ENCODE data around the gene AUTS2.

The AUTS2 gene

GRCh38 chr7:70600993-70601392 lies 1002.7 kb downstream of the AUTS2 start:
- H3K9ac ChIP-seq (ENCODE audit: low read length) = no peak overlapping the region
- H3K79me2 ChIP-seq (ENCODE audit: insufficient read depth, low read length) = no peaks in the 10 kb centered on the region
- H3K4me1 ChIP-seq (ENCODE audit: insufficient read depth, low read length, severe bottlenecking) = peaks cover 7% of the 10 kb centered on the region
- no peaks in the 10 kb centered on the region for H3F3A ChIP-seq (ENCODE audit: insufficient read depth, low read length)
- H3K36me3 ChIP-seq (ENCODE audit: insufficient read depth, low read length) = peaks cover 39% of the 10 kb centered on the region; the same call in 1 of the 2 replicates
- H4K20me1 ChIP-seq (ENCODE audit: insufficient read depth, low read length) = no peaks in the 10 kb centered on the region
- no peak overlapping the region for H2AFZ ChIP-seq (ENCODE audit: low read length)
- H3K9me2 ChIP-seq (ENCODE audit: low read depth, low read length) = no peaks in the 10 kb centered on the region
- H3K27me3 ChIP-seq (ENCODE audit: insufficient read depth, low read length) = no peaks in the 10 kb centered on the region
- H3K4me2 ChIP-seq (ENCODE audit: low read length) = no peak overlapping the region
- H3K4me3 ChIP-seq (ENCODE audit: low read depth, low read length, poor library complexity, severe bottlenecking) = no peak overlapping the region
- peaks cover 9% of the 10 kb centered on the region; the same call in 1 of the 2 replicates for H3K9me3 ChIP-seq (ENCODE audit: low read length)
- no peak overlapping the region for H3K27ac ChIP-seq (ENCODE audit: low read depth, low read length, poor library complexity, severe bottlenecking)
- TF ChIP-seq, protein P1, sequence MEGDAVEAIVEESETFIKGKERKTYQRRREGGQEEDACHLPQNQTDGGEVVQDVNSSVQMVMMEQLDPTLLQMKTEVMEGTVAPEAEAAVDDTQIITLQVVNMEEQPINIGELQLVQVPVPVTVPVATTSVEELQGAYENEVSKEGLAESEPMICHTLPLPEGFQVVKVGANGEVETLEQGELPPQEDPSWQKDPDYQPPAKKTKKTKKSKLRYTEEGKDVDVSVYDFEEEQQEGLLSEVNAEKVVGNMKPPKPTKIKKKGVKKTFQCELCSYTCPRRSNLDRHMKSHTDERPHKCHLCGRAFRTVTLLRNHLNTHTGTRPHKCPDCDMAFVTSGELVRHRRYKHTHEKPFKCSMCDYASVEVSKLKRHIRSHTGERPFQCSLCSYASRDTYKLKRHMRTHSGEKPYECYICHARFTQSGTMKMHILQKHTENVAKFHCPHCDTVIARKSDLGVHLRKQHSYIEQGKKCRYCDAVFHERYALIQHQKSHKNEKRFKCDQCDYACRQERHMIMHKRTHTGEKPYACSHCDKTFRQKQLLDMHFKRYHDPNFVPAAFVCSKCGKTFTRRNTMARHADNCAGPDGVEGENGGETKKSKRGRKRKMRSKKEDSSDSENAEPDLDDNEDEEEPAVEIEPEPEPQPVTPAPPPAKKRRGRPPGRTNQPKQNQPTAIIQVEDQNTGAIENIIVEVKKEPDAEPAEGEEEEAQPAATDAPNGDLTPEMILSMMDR (IDR thresholded peaks at IDR 0.05; ENCODE audit: low read length) = no peak
- TF ChIP-seq EZH2 (IDR thresholded peaks at IDR 0.05; ENCODE audit: borderline replicate concordance, low read length) = no peak

DNA sequence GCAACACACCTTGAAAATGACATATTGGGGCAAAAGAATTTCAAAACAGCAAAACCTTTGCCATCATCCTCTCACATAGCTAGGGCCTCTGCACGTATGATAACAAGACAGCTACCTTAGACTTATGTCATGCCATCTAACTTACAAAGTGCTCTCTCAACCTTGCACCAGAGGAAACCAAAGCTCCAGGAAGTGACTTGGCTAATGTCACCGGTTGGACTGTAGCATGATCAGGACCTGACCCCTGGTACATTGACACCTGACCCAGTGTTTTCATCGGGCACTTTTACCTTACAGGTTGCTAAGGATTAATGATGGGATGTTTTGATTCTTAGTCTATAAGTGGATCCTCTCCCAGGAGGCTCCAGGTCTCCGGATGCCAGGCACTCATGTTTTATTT lies 1003.8 kb downstream of the AUTS2 start:
- Histone ChIP-seq H3K27ac (ENCODE audit: low read depth, low read length, poor library complexity, severe bottlenecking) (no peak overlapping the region), H3K27me3 (ENCODE audit: insufficient read depth, low read length) (no peaks in the 10 kb centered on the region), H3K9me3 (ENCODE audit: low read length) (peaks cover 9% of the 10 kb centered on the region; the same call in 1 of the 2 replicates), H3F3A (ENCODE audit: insufficient read depth, low read length) (no peaks in the 10 kb centered on the region), H4K20me1 (ENCODE audit: insufficient read depth, low read length) (no peaks in the 10 kb centered on the region), H3K79me2 (ENCODE audit: insufficient read depth, low read length) (no peaks in the 10 kb centered on the region), H3K9ac (ENCODE audit: low read length) (no peak overlapping the region), H3K4me1 (ENCODE audit: insufficient read depth, low read length, severe bottlenecking) (no peaks in the 10 kb centered on the region), H3K4me2 (ENCODE audit: low read length) (no peak overlapping the region), H3K9me2 (ENCODE audit: low read depth, low read length) (no peaks in the 10 kb centered on the region), H2AFZ (ENCODE audit: low read length) (no peak overlapping the region), H3K36me3 (ENCODE audit: insufficient read depth, low read length) (peaks cover 39% of the 10 kb centered on the region; the same call in 1 of the 2 replicates), H3K4me3 (ENCODE audit: low read depth, low read length, poor library complexity, severe bottlenecking) (no peak overlapping the region)
- TF ChIP-seq EZH2 (IDR thresholded peaks at IDR 0.05; ENCODE audit: borderline replicate concordance, low read length) = no peak
- TF ChIP-seq, protein P1 (IDR thresholded peaks at IDR 0.05; ENCODE audit: low read length) = no peak

DNA sequence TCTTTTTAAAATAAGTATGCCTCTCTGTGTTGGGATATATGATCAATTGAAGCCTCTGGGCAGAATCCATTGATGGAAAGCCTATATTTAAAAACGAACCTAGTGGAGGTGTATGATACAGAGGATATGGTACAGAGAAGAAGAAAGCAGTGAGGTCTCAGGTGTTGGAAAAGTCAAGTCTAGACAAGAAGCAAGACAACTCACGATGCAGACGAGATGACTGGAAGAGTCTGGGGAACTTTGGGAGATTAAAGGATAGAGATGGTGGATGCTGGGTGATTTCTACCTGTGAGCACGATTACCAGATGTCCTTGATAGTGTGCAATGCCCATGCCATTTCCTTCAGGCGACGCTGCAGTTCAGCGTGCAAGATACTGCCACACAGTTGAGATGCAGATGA lies 1009.0 kb downstream of the AUTS2 start:
- Histone ChIP-seq H3K27ac (ENCODE audit: low read depth, low read length, poor library complexity, severe bottlenecking) (no peak overlapping the region), H3K4me2 (ENCODE audit: low read length) (no peak overlapping the region), H3K27me3 (ENCODE audit: insufficient read depth, low read length) (no peaks in the 10 kb centered on the region), H3K9ac (ENCODE audit: low read length) (no peak overlapping the region), H3K4me1 (ENCODE audit: insufficient read depth, low read length, severe bottlenecking) (no peaks in the 10 kb centered on the region), H3K36me3 (ENCODE audit: insufficient read depth, low read length) (peaks cover 27% of the 10 kb centered on the region; the same call in 1 of the 2 replicates), H3F3A (ENCODE audit: insufficient read depth, low read length) (no peaks in the 10 kb centered on the region), H3K9me3 (ENCODE audit: low read length) (0 out of 2 replicates have a peak, but pooled peaks cover 5% of the 10 kb centered on the region), H3K9me2 (ENCODE audit: low read depth, low read length) (no peaks in the 10 kb centered on the region), H3K4me3 (ENCODE audit: low read depth, low read length, poor library complexity, severe bottlenecking) (no peak overlapping the region), H4K20me1 (ENCODE audit: insufficient read depth, low read length) (no peaks in the 10 kb centered on the region), H2AFZ (ENCODE audit: low read length) (no peak overlapping the region), H3K79me2 (ENCODE audit: insufficient read depth, low read length) (no peaks in the 10 kb centered on the region)
- TF ChIP-seq, protein P1 (IDR thresholded peaks at IDR 0.05; ENCODE audit: low read length) = no peak
- TF ChIP-seq EZH2 (IDR thresholded peaks at IDR 0.05; ENCODE audit: borderline replicate concordance, low read length) = no peak

Data from OCI-LY1 (cell line).